ENCODE results near the gene NTN5. TPM values are rescaled to one million over a fixed set of nuclear protein-coding genes. Genes with fewer than 3 reads are reported as not detected.

NTN5 gene
- total RNA-seq, 1 donor: under 0.01 TPM

GRCh38 chr19:48635263-48635965 lies 37.4 kb downstream of the NTN5 start:
- TF ChIP-seq, protein P1, sequence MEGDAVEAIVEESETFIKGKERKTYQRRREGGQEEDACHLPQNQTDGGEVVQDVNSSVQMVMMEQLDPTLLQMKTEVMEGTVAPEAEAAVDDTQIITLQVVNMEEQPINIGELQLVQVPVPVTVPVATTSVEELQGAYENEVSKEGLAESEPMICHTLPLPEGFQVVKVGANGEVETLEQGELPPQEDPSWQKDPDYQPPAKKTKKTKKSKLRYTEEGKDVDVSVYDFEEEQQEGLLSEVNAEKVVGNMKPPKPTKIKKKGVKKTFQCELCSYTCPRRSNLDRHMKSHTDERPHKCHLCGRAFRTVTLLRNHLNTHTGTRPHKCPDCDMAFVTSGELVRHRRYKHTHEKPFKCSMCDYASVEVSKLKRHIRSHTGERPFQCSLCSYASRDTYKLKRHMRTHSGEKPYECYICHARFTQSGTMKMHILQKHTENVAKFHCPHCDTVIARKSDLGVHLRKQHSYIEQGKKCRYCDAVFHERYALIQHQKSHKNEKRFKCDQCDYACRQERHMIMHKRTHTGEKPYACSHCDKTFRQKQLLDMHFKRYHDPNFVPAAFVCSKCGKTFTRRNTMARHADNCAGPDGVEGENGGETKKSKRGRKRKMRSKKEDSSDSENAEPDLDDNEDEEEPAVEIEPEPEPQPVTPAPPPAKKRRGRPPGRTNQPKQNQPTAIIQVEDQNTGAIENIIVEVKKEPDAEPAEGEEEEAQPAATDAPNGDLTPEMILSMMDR (IDR thresholded peaks at IDR 0.05; ENCODE audit: extremely low read depth, low read depth, low read length): no peak
- Histone ChIP-seq H3K4me3 (ENCODE audit: insufficient read depth, low read length) (peak overlapping the region; percentile 70), H3K4me2 (ENCODE audit: insufficient read depth, low read length) (peak overlapping the region; percentile 73), H3K9me3 (ENCODE audit: low read depth, low read length) (no peaks in the 10 kb centered on the region), H3K4me1 (ENCODE audit: insufficient read depth, low read length) (peaks cover 55% of the 10 kb centered on the region), H2AFZ (ENCODE audit: low read length) (no peak overlapping the region), H3K36me3 (ENCODE audit: insufficient read depth, low read length) (no peaks in the 10 kb centered on the region), H3K27me3 (ENCODE audit: insufficient read depth, low read length) (peaks cover 5% of the 10 kb centered on the region), H3K27ac (ENCODE audit: low read depth, low read length) (peak overlapping the region; percentile 71), H4K20me1 (ENCODE audit: insufficient read depth, low read length) (no peaks in the 10 kb centered on the region), H3K79me2 (ENCODE audit: insufficient read depth, low read length) (no peaks in the 10 kb centered on the region)
- peak; percentile 96 for DNase-seq (ENCODE audit: insufficient read length, low spot score, missing footprints)

- no peaks in the 10 kb centered on the region for H3K36me3 ChIP-seq (ENCODE audit: insufficient read depth, low read length)
- peak; percentile 99 for DNase-seq (ENCODE audit: insufficient read length, low spot score, missing footprints)
- TF ChIP-seq, protein P1 (IDR thresholded peaks at IDR 0.05; ENCODE audit: extremely low read depth, low read depth, low read length): no peak
- H2AFZ ChIP-seq (ENCODE audit: low read length): peak overlapping the region; percentile 64
- H4K20me1 ChIP-seq (ENCODE audit: insufficient read depth, low read length): no peaks in the 10 kb centered on the region
- peak overlapping the region; percentile 71 for H3K27ac ChIP-seq (ENCODE audit: low read depth, low read length)
- peak overlapping the region; percentile 73 for H3K4me2 ChIP-seq (ENCODE audit: insufficient read depth, low read length)
- H3K27me3 ChIP-seq (ENCODE audit: insufficient read depth, low read length): peaks cover 5% of the 10 kb centered on the region
- H3K4me3 ChIP-seq (ENCODE audit: insufficient read depth, low read length): peak overlapping the region; percentile 70
- H3K4me1 ChIP-seq (ENCODE audit: insufficient read depth, low read length): peaks cover 55% of the 10 kb centered on the region
- no peaks in the 10 kb centered on the region for H3K79me2 ChIP-seq (ENCODE audit: insufficient read depth, low read length)
- H3K9me3 ChIP-seq (ENCODE audit: low read depth, low read length): no peaks in the 10 kb centered on the region
Measured at GRCh38 chr19:48634424-48635262, 38.2 kb downstream of the NTN5 start.

DNA sequence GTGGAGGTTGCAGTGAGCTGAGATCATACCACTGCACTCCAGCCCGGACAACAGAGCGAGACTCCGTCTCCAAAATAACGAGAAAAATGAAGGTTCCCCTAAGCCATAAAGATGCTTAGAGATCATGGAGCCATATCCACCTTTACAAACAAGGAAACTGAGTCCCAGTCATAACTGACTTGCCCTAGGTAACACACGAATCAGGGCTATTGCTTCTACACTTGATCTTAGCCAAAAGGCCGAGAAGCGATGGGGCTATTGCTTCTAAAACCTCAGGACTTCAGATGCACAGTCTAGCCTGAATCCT lies 38.8 kb downstream of the NTN5 start:
- Histone ChIP-seq H3K27ac (ENCODE audit: low read depth, low read length) (peak overlapping the region; percentile 42), H3K9me3 (ENCODE audit: low read depth, low read length) (no peaks in the 10 kb centered on the region), H2AFZ (ENCODE audit: low read length) (peak overlapping the region; percentile 64), H3K79me2 (ENCODE audit: insufficient read depth, low read length) (no peaks in the 10 kb centered on the region), H3K4me2 (ENCODE audit: insufficient read depth, low read length) (peak overlapping the region; percentile 73), H4K20me1 (ENCODE audit: insufficient read depth, low read length) (no peaks in the 10 kb centered on the region), H3K27me3 (ENCODE audit: insufficient read depth, low read length) (peaks cover 5% of the 10 kb centered on the region), H3K4me1 (ENCODE audit: insufficient read depth, low read length) (peaks cover 55% of the 10 kb centered on the region), H3K36me3 (ENCODE audit: insufficient read depth, low read length) (no peaks in the 10 kb centered on the region), H3K4me3 (ENCODE audit: insufficient read depth, low read length) (peak overlapping the region; percentile 70)
- TF ChIP-seq, protein P1 (IDR thresholded peaks at IDR 0.05; ENCODE audit: extremely low read depth, low read depth, low read length): no peak
- no peak for DNase-seq (ENCODE audit: insufficient read length, low spot score, missing footprints)
